ENCODE measurements around the gene CCK. TPM values are rescaled to one million over a fixed set of nuclear protein-coding genes. Genes with fewer than 3 reads are reported as not detected.

Gene CCK
- total and polyA plus RNA-seq, 5 donors from 2014 or later = not detected

DNA sequence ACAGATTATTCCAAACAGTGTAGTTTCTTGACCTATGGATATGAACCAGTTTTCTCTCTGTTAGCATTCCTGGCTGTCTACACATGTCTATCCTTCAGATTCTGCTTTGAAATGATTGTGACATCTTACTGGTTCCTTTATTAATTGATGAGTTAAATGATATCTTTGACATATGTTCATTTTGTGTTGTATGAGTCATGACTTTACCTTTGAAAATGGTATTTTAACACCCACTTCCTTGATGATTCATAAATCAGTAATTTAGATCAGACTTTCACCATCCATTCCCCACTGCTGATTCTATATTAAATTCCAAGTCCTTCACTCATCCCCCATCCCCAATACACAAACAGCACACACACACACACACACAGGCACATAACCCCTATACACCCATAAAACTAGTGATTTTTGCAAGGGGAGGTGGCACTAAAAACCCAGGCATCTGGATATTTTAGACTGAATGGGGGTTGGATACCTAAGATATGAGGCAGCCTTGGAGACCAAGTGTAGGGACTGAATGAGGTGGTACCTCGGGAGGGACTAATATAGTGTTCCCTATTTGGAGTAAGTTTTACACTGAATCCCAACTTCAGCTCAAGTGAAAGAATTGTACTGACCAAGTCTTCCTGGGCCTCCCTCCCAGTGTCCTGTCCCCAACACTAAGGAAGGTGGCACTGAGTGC, 9.7 kb downstream of the CCK start:
- Histone ChIP-seq H3K4me3 (ENCODE audit: low read depth, low read length) (no peak overlapping the region), H3K27ac (ENCODE audit: insufficient read depth, low read length, poor library complexity, severe bottlenecking) (no peak overlapping the region), H3K9me3 (ENCODE audit: control insufficient read depth in 2 of 2, low read length in 2 of 2) (no peaks in the 10 kb centered on the region), H3K4me1 (ENCODE audit: control insufficient read depth, insufficient read depth, low read length, poor library complexity, severe bottlenecking) (no peaks in the 10 kb centered on the region), H3K36me3 (ENCODE audit: control insufficient read depth, insufficient read depth, low read length) (no peaks in the 10 kb centered on the region), H3K27me3 (ENCODE audit: control insufficient read depth, insufficient read depth, low read length) (peaks cover 4% of the 10 kb centered on the region)
- DNase-seq (peak in 1 of 3 donors; percentile 7), ATAC-seq (ENCODE audit: low read depth in 2 of 2) (peak in 1 of 2 donors; percentile 58)
- peaks cover 0 to 7% (median 0%) of the 10 kb centered on the region in 7 donors for H3K9me3 Mint-ChIP-seq
- no peaks in the 10 kb centered on the region for H3K4me1 Mint-ChIP-seq
- H3K36me3 Mint-ChIP-seq = no peaks in the 10 kb centered on the region
- no peak overlapping the region for H3K27ac Mint-ChIP-seq
- no peak overlapping the region for H3K4me3 Mint-ChIP-seq
- peaks cover 29% of the 10 kb centered on the region for H3K27me3 Mint-ChIP-seq

DNA sequence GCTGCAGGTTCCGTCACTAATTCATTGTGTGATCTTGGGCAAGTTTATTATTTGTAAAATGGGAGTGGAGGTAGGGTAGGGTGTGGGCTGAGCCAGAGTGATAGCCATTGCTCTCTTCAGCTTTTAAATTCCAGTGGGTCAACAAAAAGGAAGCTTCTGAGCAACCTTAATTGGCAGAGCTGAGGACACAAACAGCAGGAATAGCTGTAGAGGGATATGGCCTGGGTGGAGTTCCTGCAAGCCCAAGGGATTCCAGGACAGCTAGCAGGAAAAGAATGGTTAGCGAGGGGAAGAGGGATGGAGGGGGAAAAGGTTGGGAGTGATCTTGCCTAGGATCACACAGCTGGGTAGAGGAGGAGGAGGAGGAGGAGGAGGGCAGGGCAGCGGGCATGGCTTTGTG, 11.4 kb downstream of the CCK start:
- Histone ChIP-seq H3K9me3 (ENCODE audit: control insufficient read depth in 2 of 2, low read length in 2 of 2) (no peaks in the 10 kb centered on the region), H3K27ac (ENCODE audit: insufficient read depth, low read length, poor library complexity, severe bottlenecking) (no peak overlapping the region), H3K4me1 (ENCODE audit: control insufficient read depth, insufficient read depth, low read length, poor library complexity, severe bottlenecking) (no peaks in the 10 kb centered on the region), H3K27me3 (ENCODE audit: control insufficient read depth, insufficient read depth, low read length) (peaks cover 2% of the 10 kb centered on the region), H3K36me3 (ENCODE audit: control insufficient read depth, insufficient read depth, low read length) (no peaks in the 10 kb centered on the region), H3K4me3 (ENCODE audit: low read depth, low read length) (no peak overlapping the region)
- Mint-ChIP-seq H3K4me3 (no peak overlapping the region), H3K36me3 (no peaks in the 10 kb centered on the region), H3K4me1 (no peaks in the 10 kb centered on the region), H3K27ac (peak overlapping the region in 1 of 3 donors; percentile 60), H3K27me3 (peaks cover 12% of the 10 kb centered on the region), H3K9me3 (peaks cover 0 to 7% (median 0%) of the 10 kb centered on the region in 7 donors)
- ATAC-seq (ENCODE audit: low read depth in 2 of 2) = no peak
- DNase-seq = no peak

DNA sequence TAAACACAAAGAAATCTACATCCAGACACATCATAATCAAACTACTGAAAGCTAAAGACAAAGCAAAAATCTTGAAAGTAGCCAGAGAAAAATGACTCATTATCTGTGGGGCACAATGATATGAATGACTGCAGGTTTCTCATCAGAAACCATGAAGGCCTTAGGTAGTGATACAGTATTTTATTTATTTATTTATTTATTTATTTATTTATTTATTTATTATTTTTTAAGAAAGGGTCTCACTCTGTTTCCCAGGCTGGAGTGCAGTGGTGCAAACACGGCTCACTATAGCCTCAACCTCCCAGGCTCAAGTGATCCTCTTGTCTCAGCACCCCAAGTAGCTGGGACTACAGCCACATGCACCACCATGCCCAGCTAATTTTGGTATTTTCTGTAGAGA, 15.2 kb downstream of the CCK start:
- DNase-seq = no peak
- Histone ChIP-seq H3K27me3 (ENCODE audit: control insufficient read depth, insufficient read depth, low read length) (no peaks in the 10 kb centered on the region), H3K4me3 (ENCODE audit: low read depth, low read length) (no peak overlapping the region), H3K27ac (ENCODE audit: insufficient read depth, low read length, poor library complexity, severe bottlenecking) (no peak overlapping the region), H3K36me3 (ENCODE audit: control insufficient read depth, insufficient read depth, low read length) (no peaks in the 10 kb centered on the region), H3K9me3 (ENCODE audit: control insufficient read depth in 2 of 2, low read length in 2 of 2) (no peaks in the 10 kb centered on the region), H3K4me1 (ENCODE audit: control insufficient read depth, insufficient read depth, low read length, poor library complexity, severe bottlenecking) (no peaks in the 10 kb centered on the region)
- H3K27me3 Mint-ChIP-seq = peaks cover 13% of the 10 kb centered on the region
- H3K36me3 Mint-ChIP-seq = no peaks in the 10 kb centered on the region
- no peak overlapping the region for H3K4me3 Mint-ChIP-seq
- peaks cover 0 to 9% (median 4%) of the 10 kb centered on the region in 4 donors for H3K4me1 Mint-ChIP-seq
- H3K27ac Mint-ChIP-seq = no peak overlapping the region
- no peak for ATAC-seq (ENCODE audit: low read depth in 2 of 2)
- H3K9me3 Mint-ChIP-seq = peaks cover 0 to 4% (median 0%) of the 10 kb centered on the region in 7 donors

DNA sequence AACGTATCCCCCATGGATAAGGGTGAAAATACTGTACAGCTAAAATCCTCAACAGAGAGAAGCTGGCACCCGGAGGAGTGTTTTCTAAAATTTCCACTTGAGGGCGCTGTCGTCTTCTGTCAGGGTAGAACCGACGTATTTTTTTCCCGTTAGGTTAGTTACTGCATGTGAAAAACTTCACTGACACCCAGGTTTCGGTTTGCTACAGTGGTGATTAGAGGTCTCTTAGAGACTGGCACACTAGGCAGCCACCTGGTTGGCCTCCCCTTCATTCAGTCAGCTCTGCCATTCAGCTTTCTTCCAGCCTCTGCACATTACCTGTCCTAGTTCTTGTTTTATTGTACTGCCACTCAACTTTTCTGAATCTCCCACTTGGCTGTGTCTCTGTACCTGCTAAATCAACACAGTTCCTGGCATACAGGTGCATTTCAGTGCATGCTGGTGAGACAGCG, 18.4 kb downstream of the CCK start:
- Histone ChIP-seq H3K27me3 (ENCODE audit: control insufficient read depth, insufficient read depth, low read length) (peaks cover 5% of the 10 kb centered on the region), H3K4me3 (ENCODE audit: low read depth, low read length) (no peak overlapping the region), H3K27ac (ENCODE audit: insufficient read depth, low read length, poor library complexity, severe bottlenecking) (no peak overlapping the region), H3K4me1 (ENCODE audit: control insufficient read depth, insufficient read depth, low read length, poor library complexity, severe bottlenecking) (no peaks in the 10 kb centered on the region), H3K9me3 (ENCODE audit: control insufficient read depth in 2 of 2, low read length in 2 of 2) (no peaks in the 10 kb centered on the region), H3K36me3 (ENCODE audit: control insufficient read depth, insufficient read depth, low read length) (no peaks in the 10 kb centered on the region)
- peaks cover 0 to 9% (median 4%) of the 10 kb centered on the region in 4 donors for H3K4me1 Mint-ChIP-seq
- H3K9me3 Mint-ChIP-seq = peaks cover 0 to 3% (median 0%) of the 10 kb centered on the region in 7 donors
- DNase-seq (peak; percentile 27 to 72 (median 51)), ATAC-seq (ENCODE audit: low read depth in 2 of 2) (peak; percentile 75 to 78)
- no peaks in the 10 kb centered on the region for H3K36me3 Mint-ChIP-seq
- peaks cover 5% of the 10 kb centered on the region for H3K27me3 Mint-ChIP-seq
- peak overlapping the region in 2 of 3 donors; percentile 20 to 42 for H3K27ac Mint-ChIP-seq
- H3K4me3 Mint-ChIP-seq = peak overlapping the region in 1 of 4 donors; percentile 32

DNA sequence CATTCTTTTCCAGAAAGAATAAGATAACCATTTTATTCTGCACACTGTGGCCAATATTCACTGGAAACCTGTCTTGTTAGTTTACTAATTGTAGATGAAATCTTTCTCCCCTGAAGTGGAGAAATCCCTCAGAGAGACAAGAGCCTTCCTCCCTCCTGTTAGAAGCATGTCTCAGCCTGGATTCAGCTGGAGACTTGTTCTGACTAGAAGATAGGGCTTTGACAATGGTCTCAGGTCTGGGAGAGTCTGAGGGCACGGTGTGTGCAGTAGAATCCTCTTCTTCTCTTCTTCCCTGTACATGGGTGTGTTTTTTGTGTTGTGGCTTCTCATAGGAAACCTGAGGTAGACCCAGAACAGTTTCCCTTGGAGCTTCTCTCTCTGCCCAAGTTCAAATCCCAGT, 19.9 kb downstream of the CCK start:
- Histone ChIP-seq H3K27me3 (ENCODE audit: control insufficient read depth, insufficient read depth, low read length) (peaks cover 5% of the 10 kb centered on the region), H3K36me3 (ENCODE audit: control insufficient read depth, insufficient read depth, low read length) (no peaks in the 10 kb centered on the region), H3K4me1 (ENCODE audit: control insufficient read depth, insufficient read depth, low read length, poor library complexity, severe bottlenecking) (no peaks in the 10 kb centered on the region), H3K27ac (ENCODE audit: insufficient read depth, low read length, poor library complexity, severe bottlenecking) (no peak overlapping the region), H3K9me3 (ENCODE audit: control insufficient read depth in 2 of 2, low read length in 2 of 2) (no peaks in the 10 kb centered on the region), H3K4me3 (ENCODE audit: low read depth, low read length) (no peak overlapping the region)
- Mint-ChIP-seq H3K27ac (no peak overlapping the region), H3K9me3 (peaks cover 0 to 3% (median 0%) of the 10 kb centered on the region in 7 donors), H3K27me3 (peaks cover 5% of the 10 kb centered on the region), H3K36me3 (no peaks in the 10 kb centered on the region), H3K4me3 (no peak overlapping the region), H3K4me1 (peaks cover 0 to 9% (median 4%) of the 10 kb centered on the region in 4 donors)
- no peak for DNase-seq
- ATAC-seq (ENCODE audit: low read depth in 2 of 2) = no peak

DNA sequence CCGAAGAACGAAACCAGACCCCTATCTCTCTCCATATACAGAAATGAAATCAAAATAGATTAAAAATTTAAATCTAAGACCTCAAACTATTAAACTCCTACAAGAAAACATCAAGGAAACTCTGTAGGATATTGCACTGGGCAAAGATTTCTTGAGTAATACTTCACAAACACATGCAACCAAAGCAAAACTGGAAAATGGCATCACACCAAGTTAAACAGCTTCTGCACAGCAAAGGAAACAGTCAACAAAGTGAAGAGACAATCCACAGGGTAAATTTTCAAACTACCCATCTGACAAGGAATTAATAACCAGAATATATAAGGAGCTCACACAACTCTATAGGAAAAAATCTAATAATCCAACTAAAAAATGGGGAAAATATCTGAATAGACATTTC, 29.4 kb downstream of the CCK start:
- Mint-ChIP-seq H3K36me3 (no peaks in the 10 kb centered on the region), H3K27ac (no peak overlapping the region), H3K4me3 (no peak overlapping the region), H3K4me1 (no peaks in the 10 kb centered on the region), H3K27me3 (peaks cover 20% of the 10 kb centered on the region), H3K9me3 (peaks cover 0 to 10% (median 2%) of the 10 kb centered on the region in 7 donors)
- Histone ChIP-seq H3K4me3 (ENCODE audit: low read depth, low read length) (no peak overlapping the region), H3K27me3 (ENCODE audit: control insufficient read depth, insufficient read depth, low read length) (no peaks in the 10 kb centered on the region), H3K36me3 (ENCODE audit: control insufficient read depth, insufficient read depth, low read length) (no peaks in the 10 kb centered on the region), H3K9me3 (ENCODE audit: control insufficient read depth in 2 of 2, low read length in 2 of 2) (peaks cover 7 to 8% of the 10 kb centered on the region in 2 experiments), H3K27ac (ENCODE audit: insufficient read depth, low read length, poor library complexity, severe bottlenecking) (no peak overlapping the region), H3K4me1 (ENCODE audit: control insufficient read depth, insufficient read depth, low read length, poor library complexity, severe bottlenecking) (no peaks in the 10 kb centered on the region)
- ATAC-seq (ENCODE audit: low read depth in 2 of 2) (no peak), DNase-seq (no peak)

DNA sequence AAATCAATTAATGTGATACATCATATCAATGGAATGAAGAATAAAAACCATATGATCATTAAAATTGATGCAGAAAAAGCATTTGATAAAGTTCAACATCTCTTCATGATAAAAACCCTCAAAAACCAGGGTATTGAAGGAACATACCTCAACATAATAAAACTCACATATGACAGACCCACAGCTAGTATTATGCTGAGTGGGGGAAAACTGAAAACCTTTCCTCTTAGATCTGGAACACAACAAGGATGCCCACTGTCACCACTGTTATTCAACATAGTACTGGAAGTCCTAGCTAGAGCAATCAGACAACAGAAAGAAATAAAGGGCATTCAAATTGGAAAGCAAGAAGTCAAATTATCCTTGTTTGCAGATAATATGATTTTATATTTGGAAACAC, 30.5 kb downstream of the CCK start:
- no peak for DNase-seq
- H3K36me3 Mint-ChIP-seq = no peaks in the 10 kb centered on the region
- H3K36me3 ChIP-seq (ENCODE audit: control insufficient read depth, insufficient read depth, low read length) = no peaks in the 10 kb centered on the region
- no peaks in the 10 kb centered on the region for H3K4me1 Mint-ChIP-seq
- no peak overlapping the region for H3K4me3 Mint-ChIP-seq
- no peaks in the 10 kb centered on the region for H3K27me3 ChIP-seq (ENCODE audit: control insufficient read depth, insufficient read depth, low read length)
- no peak overlapping the region for H3K27ac Mint-ChIP-seq
- peaks cover 7 to 8% of the 10 kb centered on the region in 2 experiments for H3K9me3 ChIP-seq (ENCODE audit: control insufficient read depth in 2 of 2, low read length in 2 of 2)
- no peaks in the 10 kb centered on the region for H3K4me1 ChIP-seq (ENCODE audit: control insufficient read depth, insufficient read depth, low read length, poor library complexity, severe bottlenecking)
- peaks cover 20% of the 10 kb centered on the region for H3K27me3 Mint-ChIP-seq
- H3K9me3 Mint-ChIP-seq = peaks cover 0 to 10% (median 2%) of the 10 kb centered on the region in 7 donors
- ATAC-seq (ENCODE audit: low read depth in 2 of 2) = no peak
- H3K27ac ChIP-seq (ENCODE audit: insufficient read depth, low read length, poor library complexity, severe bottlenecking) = no peak overlapping the region
- no peak overlapping the region for H3K4me3 ChIP-seq (ENCODE audit: low read depth, low read length)

DNA sequence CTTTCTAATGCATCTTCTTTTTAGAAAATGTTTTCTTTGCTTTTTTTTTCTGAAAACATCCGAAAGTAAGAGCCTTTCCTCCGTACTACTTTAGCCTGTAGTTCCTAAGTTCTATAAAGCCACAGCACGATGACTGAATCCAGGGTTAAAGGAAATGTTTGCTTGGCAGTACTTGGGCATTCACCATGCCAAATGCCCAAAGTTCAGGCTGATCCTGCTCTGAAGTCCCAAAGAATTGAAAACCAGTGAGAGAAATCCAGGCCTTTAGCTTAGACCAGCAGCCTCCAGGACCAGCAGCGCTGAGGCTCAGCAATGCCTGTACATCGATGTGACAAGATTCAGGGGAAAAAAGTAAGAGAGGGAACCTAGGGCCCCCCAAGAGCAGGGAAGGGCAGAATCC, 35.1 kb downstream of the CCK start:
- H3K9me3 Mint-ChIP-seq = peaks cover 0 to 2% (median 0%) of the 10 kb centered on the region in 7 donors

More for the DNA sequence above, 35.1 kb downstream of the CCK start:
- Histone ChIP-seq H3K27ac (ENCODE audit: insufficient read depth, low read length, poor library complexity, severe bottlenecking) (no peak overlapping the region), H3K4me1 (ENCODE audit: control insufficient read depth, insufficient read depth, low read length, poor library complexity, severe bottlenecking) (no peaks in the 10 kb centered on the region), H3K4me3 (ENCODE audit: low read depth, low read length) (no peak overlapping the region), H3K9me3 (ENCODE audit: control insufficient read depth in 2 of 2, low read length in 2 of 2) (no peaks in the 10 kb centered on the region), H3K27me3 (ENCODE audit: control insufficient read depth, insufficient read depth, low read length) (no peaks in the 10 kb centered on the region), H3K36me3 (ENCODE audit: control insufficient read depth, insufficient read depth, low read length) (no peaks in the 10 kb centered on the region)
- DNase-seq (no peak), ATAC-seq (ENCODE audit: low read depth in 2 of 2) (no peak)
- H3K4me1 Mint-ChIP-seq = no peaks in the 10 kb centered on the region
- H3K27me3 Mint-ChIP-seq = peaks cover 13% of the 10 kb centered on the region
- H3K4me3 Mint-ChIP-seq = no peak overlapping the region
- H3K36me3 Mint-ChIP-seq = no peaks in the 10 kb centered on the region
- H3K27ac Mint-ChIP-seq = peak overlapping the region in 1 of 3 donors; percentile 38

Measured in CD4-positive, CD25-positive, alpha-beta regulatory T cell (primary cell).